GM19099 (cell line): Measurements from ENCODE around the gene TMPRSS2.

Experiments used
- POLR2A ChIP-seq: IDR thresholded peaks from 3 replicates; pipeline ENCODE4 v1.6.1; 2011; ENCODE audit warnings: low read depth; ENCODE audit not compliant: insufficient read length; ENCODE audit errors: extremely low read depth

TMPRSS2 gene

GRCh38 chr21:41520560-41521442 lies 12.8 kb upstream of the TMPRSS2 start:
- no peak for TF ChIP-seq POLR2A

- no peak for TF ChIP-seq POLR2A
Observed at GRCh38 chr21:41519806-41520559, 12.0 kb upstream of the TMPRSS2 start.

- no peak for TF ChIP-seq POLR2A
Observed at GRCh38 chr21:41518757-41519156, 10.8 kb upstream of the TMPRSS2 start.

- no peak for TF ChIP-seq POLR2A
Observed at GRCh38 chr21:41511858-41512257, 3.9 kb upstream of the TMPRSS2 start.

GRCh38 chr21:41510500-41510899 lies 2.5 kb upstream of the TMPRSS2 start:
- no peak for TF ChIP-seq POLR2A

- no peak for TF ChIP-seq POLR2A
Observed at GRCh38 chr21:41509733-41510132, 1.8 kb upstream of the TMPRSS2 start.

- no peak for TF ChIP-seq POLR2A
Observed at GRCh38 chr21:41509145-41509496, 1.2 kb upstream of the TMPRSS2 start.

GRCh38 chr21:41508415-41509144 lies 622 bp upstream of the TMPRSS2 start:
- no peak for TF ChIP-seq POLR2A

GRCh38 chr21:41506611-41507520 lies 1.1 kb downstream of the TMPRSS2 start:
- TF ChIP-seq POLR2A = no peak

- TF ChIP-seq POLR2A = no peak
Observed at GRCh38 chr21:41506005-41506594, 1.9 kb downstream of the TMPRSS2 start.

GRCh38 chr21:41504030-41504429 lies 3.9 kb downstream of the TMPRSS2 start:
- no peak for TF ChIP-seq POLR2A

GRCh38 chr21:41503331-41503730 lies 4.6 kb downstream of the TMPRSS2 start:
- TF ChIP-seq POLR2A = no peak

GRCh38 chr21:41501919-41502318 lies 6.0 kb downstream of the TMPRSS2 start:
- no peak for TF ChIP-seq POLR2A

GRCh38 chr21:41500931-41501381 lies 7.0 kb downstream of the TMPRSS2 start:
- no peak for TF ChIP-seq POLR2A
